HG02973 (cell line): ENCODE data around the gene SORBS2.
"Not testable (repeated sequence)": the region's sequence is repeated elsewhere in the genome, so short reads cannot be mapped to it uniquely, and the experiment has no call there.

ENCODE experiments used
- ATAC-seq: cut with Tn5 transposase; IDR thresholded peaks from one replicate; pipeline ENCODE4 v1.9.1; 2021; ENCODE audit warnings: moderate library complexity; ENCODE audit not compliant: unreplicated experiment

Gene SORBS2

GRCh38 chr4:185567381-185568376 lies 244.3 kb downstream of the SORBS2 start:
- no peak for ATAC-seq

GRCh38 chr4:185566972-185567371 lies 245.0 kb downstream of the SORBS2 start:
- ATAC-seq = no peak

GRCh38 chr4:185566425-185566824 lies 245.6 kb downstream of the SORBS2 start:
- ATAC-seq = no peak

DNA sequence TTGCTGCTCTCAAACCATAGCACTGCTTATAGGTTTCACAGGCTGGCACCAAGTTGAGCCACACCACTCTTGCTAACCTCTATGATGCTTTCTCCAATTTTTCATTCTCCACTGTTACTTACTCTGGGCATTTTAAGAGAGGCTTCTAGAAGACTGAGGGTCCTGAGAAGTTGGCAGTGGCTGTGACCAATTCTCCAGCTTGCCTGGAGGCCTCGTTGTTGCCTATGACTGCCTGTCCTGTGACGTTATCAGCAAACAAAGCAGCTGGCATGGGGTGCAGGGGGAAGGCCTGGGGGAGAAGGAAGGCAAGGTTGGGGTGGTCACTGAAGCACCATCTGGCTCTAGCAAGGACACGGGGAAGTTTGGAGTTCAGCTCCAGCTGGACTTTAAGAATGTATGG lies 246.3 kb downstream of the SORBS2 start:
- ATAC-seq = no peak

- ATAC-seq = no peak
Observed at GRCh38 chr4:185564349-185564748, 247.6 kb downstream of the SORBS2 start.

DNA sequence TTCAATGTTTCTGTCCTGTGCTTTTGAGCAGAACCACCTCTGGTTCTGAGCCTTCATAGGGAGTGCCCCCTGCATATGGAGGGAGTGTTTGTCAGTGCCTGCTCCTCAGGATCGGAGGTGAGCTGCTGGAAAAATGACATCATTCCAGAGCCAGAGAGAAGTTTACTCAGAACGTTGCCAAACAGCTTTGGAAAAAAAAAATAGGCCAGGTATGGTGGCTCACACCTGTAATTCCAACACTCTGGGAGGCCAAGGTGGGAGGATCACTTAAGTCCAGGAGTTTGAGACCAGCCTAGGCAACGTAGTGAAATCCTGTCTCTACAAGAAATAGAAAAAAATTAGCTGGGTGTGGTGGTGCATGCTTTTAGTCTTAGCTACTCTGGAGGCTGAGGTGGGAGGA lies 249.5 kb downstream of the SORBS2 start:
- ATAC-seq = no peak

GRCh38 chr4:185560316-185560715 lies 251.7 kb downstream of the SORBS2 start:
- no peak for ATAC-seq

DNA sequence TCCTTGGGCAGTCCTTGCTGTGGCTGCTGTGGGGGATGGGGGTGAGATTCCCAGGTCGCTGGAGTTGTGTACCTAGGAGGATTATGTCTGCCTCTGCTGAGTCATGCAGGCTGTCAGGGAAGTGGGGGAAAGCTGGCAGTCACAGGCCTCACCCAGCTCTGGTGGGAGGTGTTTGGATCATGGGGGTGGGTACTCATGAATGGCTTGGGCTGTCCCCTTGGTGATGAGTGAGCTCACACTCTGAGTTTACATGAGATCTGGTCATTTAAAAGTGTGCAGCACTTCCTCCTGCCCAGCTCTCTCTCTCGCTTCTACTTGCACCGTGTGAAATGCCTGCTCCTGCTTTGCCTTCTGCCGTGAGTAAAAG lies 252.1 kb downstream of the SORBS2 start:
- ATAC-seq = no peak

GRCh38 chr4:185559251-185559914 lies 252.6 kb downstream of the SORBS2 start:
- not testable (repeated sequence) for ATAC-seq

GRCh38 chr4:185554365-185555126 lies 257.4 kb downstream of the SORBS2 start:
- no peak for ATAC-seq

DNA sequence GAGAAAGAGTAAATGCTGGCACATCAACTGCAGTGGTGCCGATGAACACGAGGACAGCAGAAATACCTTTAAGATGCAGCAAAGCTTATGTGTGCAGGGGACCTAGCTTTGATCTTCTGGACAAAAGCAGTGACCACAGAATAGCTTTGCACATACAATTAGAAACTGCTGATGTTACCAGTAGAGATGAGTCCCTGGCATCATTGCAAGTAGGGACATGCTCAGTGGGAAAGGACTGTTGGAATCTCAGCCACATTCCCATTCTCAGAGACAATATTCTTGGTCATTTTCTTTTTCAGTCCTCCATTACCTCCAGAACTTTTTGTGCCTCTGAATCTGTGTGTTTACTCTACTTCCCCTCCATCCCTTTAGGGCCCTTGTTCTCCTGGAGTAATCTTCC lies 259.7 kb downstream of the SORBS2 start:
- no peak for ATAC-seq

- no peak for ATAC-seq
Observed at GRCh38 chr4:185550933-185551332, 261.1 kb downstream of the SORBS2 start.

- no peak for ATAC-seq
Observed at GRCh38 chr4:185549095-185549639, 262.8 kb downstream of the SORBS2 start.

DNA sequence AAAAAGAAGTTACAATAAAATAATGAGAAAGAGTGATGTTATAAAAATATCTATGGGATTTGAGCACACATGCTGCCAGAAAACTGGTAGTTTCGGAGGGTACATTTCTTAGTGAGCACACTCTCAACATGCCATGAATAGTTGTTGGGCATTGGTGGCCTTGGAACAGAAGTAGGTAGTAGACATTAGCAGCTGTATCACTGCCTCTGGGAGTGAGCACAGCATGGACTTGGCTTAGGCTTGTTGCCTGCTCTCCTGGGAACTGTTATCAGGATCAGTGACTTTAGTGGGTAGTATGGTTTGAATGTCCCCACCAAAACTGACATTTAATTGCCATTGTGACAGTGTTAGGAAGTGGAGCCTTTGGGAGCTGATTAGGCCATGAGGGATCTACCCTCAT lies 263.4 kb downstream of the SORBS2 start:
- no peak for ATAC-seq

DNA sequence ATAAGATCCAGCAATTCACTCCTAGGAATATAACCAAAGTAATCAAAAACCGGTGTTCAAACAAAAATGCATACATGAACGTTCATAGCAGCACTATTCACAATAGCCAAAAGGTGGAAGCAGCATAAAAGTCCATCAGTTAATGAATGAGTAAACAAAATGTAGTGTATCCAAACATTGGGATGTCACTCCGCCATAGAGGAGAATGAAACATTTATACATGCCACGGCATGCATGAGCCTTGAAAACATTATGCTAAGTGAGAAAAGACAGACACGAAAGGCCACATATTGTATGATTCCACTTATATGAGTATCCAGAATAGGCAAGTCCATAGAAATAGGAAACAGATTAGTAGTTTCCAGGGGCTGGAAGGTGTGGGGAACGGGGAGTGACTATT lies 265.7 kb downstream of the SORBS2 start:
- ATAC-seq = no peak

DNA sequence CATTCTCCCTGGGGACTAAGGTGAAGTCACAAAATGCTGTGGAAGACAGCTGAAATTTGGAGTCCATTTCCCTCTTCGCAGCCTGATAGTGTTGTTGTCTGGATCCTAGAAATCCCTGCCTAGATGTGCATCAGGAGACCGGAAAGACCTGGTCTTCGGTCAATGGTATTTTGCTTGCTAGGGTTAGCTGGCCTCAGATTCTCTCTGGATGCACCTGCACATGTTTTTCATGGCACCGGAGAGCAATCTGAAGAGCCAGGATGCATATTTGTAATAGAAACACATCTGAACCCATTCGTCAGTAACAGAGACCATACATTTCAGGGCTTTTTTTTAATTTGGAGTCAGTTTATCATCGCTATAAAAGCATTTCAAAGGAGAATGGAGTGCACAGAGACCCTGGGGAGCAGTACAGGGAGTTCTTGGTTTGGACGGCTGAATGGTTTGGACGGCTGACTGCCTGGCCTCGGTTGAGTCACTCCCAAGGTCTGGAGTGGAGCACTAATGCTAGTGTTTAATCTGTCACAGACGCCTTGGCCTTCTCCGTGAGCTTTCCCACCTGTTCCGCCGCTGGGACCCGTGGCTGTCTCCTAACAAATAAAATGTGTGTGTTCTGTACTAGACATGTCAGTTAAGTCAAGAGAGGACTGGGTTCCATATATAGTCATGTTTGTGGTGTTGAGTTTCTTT lies 269.2 kb downstream of the SORBS2 start:
- no peak for ATAC-seq

- ATAC-seq = no peak
Observed at GRCh38 chr4:185541251-185541727, 270.7 kb downstream of the SORBS2 start.

- ATAC-seq = no peak
Observed at GRCh38 chr4:185540487-185541120, 271.4 kb downstream of the SORBS2 start.

GRCh38 chr4:185540040-185540439 lies 272.0 kb downstream of the SORBS2 start:
- no peak for ATAC-seq

- ATAC-seq = no peak
Observed at GRCh38 chr4:185538806-185539205, 273.2 kb downstream of the SORBS2 start.
